Upper lobe of left lung (tissue), 6 donors: ENCODE results near the gene MICAL2. TPM values are rescaled to one million over a fixed set of nuclear protein-coding genes. Genes with fewer than 3 reads are reported as not detected.
A peak's percentile ranks its signal among the peaks of the same experiment; 100 is the strongest.

ENCODE experiments used
- ATAC-seq, 2 donors: fragments of 200-7000 bp; cut with Tn5 transposase; one replicate each; pipeline ENCODE4 v1.9.1; 2022; ENCODE audit warnings: mild to moderate bottlenecking in 2 of 2, moderate library complexity in 2 of 2; ENCODE audit not compliant: low FRiP score in 2 of 2
- DNase-seq, 2 donors: peaks; one replicate each; pipeline ENCODE4 v3.0.0-alpha.2; 2019 to 2020
- H3K27ac ChIP-seq, 4 donors: fragments of 200-600 bp; sonication (generic); one replicate each; pipeline ENCODE4 v1.5.1; 2016 to 2019
- H3K27me3 ChIP-seq, 4 donors: fragments of 200-600 bp; sonication (generic); one replicate each; pipeline ENCODE4 v1.5.1; 2017 to 2019
- H3K36me3 ChIP-seq, 4 donors: fragments of 200-600 bp; sonication (generic); one replicate each; pipeline ENCODE4 v1.5.1; 2016 to 2019
- H3K4me1 ChIP-seq, 4 donors: fragments of 200-600 bp; sonication (generic); one replicate each; pipeline ENCODE4 v1.5.1; 2018 to 2019
- H3K4me3 ChIP-seq, 4 donors: fragments of 200-600 bp; sonication (generic); one replicate each; pipeline ENCODE4 v1.5.1; 2017 to 2019; ENCODE audit warnings: mild to moderate bottlenecking in 2 of 4, moderate library complexity in 1 of 4
- H3K9me3 ChIP-seq, 4 donors: fragments of 200-600 bp; sonication (generic); one replicate each; pipeline ENCODE4 v1.5.1; 2018 to 2019
- EP300 ChIP-seq, 4 donors: sonication (generic); formaldehyde crosslinking; IDR thresholded peaks; one replicate each; pipeline ENCODE4 v1.5.1; 2017; ENCODE audit warnings: antibody characterized with exemption in 4 of 4, control low read depth in 2 of 4
- POLR2A ChIP-seq, 4 donors: fragments of 450-650 bp; IDR thresholded peaks; one replicate each; pipeline ENCODE4 v1.5.1; 2016 to 2017; ENCODE audit warnings: antibody characterized with exemption in 4 of 4, mild to moderate bottlenecking in 2 of 4
- POLR2AphosphoS5 ChIP-seq, 2 donors: sonication (generic); formaldehyde crosslinking; IDR thresholded peaks; one replicate each; pipeline ENCODE4 v1.5.1; 2017; ENCODE audit warnings: antibody characterized with exemption in 2 of 2
- WGBS, 2 donors: methylation state at CpG; one replicate each; pipeline ENCODE4 v1.1.5; 2017 to 2018; 5-methylcytosine and 5-hydroxymethylcytosine counted together
- total RNA-seq, 6 donors: library from RNA; depleted of rRNA in 4 of 6; stranded (reverse); fragments of >200 nt in 4 of 6; gene quantifications; one replicate each; pipeline versions ENCODE4 v1.1.0 to v1.2.1, GENCODE V29; 2016 to 2021
- TF ChIP-seq, protein P1 (sequence below), 6 experiments: fragments of 450-650 bp in 4 of 6; fragments of 200-600 bp in 2 of 6; sonication (generic) in 2 of 6; IDR thresholded peaks; one replicate each; pipeline ENCODE4 v1.5.1; 2016 to 2019; ENCODE audit warnings: antibody characterized with exemption in 6 of 6
- donor health status: DM: no; HTN: no; CAD: no; lungs with moderate emphysema.
- donor health status: DM: no; HTN: yes; CAD: no; lungs with severe emphysema.

Gene MICAL2
- total RNA-seq, 6 donors from 2014 or later, result 138 to 327 (median 175) TPM

DNA sequence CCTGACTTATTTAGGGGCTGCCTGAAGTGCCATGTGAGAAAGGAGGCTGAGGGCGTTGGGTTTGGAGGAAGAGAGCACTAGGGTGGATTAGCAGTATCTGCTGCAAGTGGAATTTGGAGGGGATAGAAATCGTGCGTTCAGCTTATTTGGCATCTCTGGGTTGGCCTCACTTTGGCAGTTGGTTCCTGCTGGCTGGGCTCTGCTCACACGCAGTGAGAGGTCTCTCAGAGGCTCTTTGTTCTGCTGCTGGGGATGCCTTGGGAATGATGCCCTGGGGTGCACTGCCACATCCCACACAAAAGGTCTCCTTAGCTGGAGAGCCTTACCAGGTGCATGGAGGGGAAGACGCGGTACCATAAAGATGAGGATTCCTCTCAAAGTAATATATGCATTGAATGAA, 17.7 kb upstream of the MICAL2 start:
- H3K4me3 ChIP-seq, result no peak overlapping the region
- H3K27me3 ChIP-seq, result no peaks in the 10 kb centered on the region
- WGBS, 2 donors, result 89 to 91% methylated on average over 6 of the region's 6 CpGs
- H3K36me3 ChIP-seq, result no peaks in the 10 kb centered on the region
- no peak for TF ChIP-seq POLR2A (IDR thresholded peaks at IDR 0.05)
- no peak for TF ChIP-seq POLR2AphosphoS5 (IDR thresholded peaks at IDR 0.05)
- TF ChIP-seq, protein P1, sequence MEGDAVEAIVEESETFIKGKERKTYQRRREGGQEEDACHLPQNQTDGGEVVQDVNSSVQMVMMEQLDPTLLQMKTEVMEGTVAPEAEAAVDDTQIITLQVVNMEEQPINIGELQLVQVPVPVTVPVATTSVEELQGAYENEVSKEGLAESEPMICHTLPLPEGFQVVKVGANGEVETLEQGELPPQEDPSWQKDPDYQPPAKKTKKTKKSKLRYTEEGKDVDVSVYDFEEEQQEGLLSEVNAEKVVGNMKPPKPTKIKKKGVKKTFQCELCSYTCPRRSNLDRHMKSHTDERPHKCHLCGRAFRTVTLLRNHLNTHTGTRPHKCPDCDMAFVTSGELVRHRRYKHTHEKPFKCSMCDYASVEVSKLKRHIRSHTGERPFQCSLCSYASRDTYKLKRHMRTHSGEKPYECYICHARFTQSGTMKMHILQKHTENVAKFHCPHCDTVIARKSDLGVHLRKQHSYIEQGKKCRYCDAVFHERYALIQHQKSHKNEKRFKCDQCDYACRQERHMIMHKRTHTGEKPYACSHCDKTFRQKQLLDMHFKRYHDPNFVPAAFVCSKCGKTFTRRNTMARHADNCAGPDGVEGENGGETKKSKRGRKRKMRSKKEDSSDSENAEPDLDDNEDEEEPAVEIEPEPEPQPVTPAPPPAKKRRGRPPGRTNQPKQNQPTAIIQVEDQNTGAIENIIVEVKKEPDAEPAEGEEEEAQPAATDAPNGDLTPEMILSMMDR (IDR thresholded peaks at IDR 0.05), result no peak
- no peak for TF ChIP-seq EP300 (IDR thresholded peaks at IDR 0.05)
- DNase-seq (no peak), ATAC-seq (no peak)
- no peaks in the 10 kb centered on the region for H3K9me3 ChIP-seq
- H3K4me1 ChIP-seq, result peaks cover 38 to 58% (median 47%) of the 10 kb centered on the region in 4 donors
- peak overlapping the region in 1 of 4 donors; percentile 87 for H3K27ac ChIP-seq

DNA sequence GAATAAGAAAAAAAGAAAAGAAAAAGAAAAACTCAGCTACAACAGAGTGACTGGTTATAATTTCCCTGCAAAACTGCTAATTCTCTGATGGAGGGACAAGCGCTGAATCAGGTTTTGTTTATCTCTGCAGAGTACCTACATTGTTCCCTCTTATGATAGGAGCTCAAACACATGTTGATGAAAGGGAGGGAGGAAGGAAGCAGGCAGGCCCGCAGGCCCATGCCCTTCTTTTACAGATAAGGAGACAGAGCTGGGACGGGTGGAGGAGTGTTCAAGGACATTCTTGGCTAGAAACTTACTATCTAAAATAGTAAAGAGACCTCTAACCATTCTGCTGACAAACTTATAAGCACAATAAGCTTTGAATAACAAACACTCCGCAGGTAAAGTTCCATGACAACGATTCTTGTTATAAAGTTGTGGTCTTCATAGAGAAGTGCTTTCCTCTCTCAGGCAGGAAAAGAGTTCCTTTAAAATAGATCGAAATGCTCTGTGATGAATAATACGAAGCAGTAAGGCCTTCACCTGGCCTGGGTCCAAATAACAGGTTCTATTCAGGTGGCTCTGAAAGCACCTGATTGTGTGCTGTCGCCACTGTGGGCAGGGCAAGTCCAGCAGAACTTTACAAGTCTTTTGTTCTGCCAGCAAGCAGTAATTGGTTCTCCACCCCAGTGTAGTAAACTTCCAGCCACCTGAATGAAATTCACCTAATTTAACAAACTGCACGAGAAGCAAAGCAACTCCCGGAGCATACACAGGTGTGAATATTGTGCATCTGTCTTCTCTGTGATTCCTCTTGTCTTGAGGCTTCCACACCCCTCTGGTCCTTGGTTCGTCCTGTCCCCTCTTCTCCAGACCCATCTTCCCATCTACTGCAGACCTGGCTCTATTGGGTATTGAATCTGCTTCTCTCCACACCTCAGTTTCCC, 15.3 kb upstream of the MICAL2 start:
- H3K4me1 ChIP-seq, result peaks cover 14 to 33% (median 23%) of the 10 kb centered on the region in 4 donors
- ATAC-seq, result no peak
- H3K4me3 ChIP-seq, result no peak overlapping the region
- TF ChIP-seq POLR2A (IDR thresholded peaks at IDR 0.05) (no peak), EP300 (IDR thresholded peaks at IDR 0.05) (peak in 1 of 4 donors; percentile 6)
- no peaks in the 10 kb centered on the region for H3K36me3 ChIP-seq
- DNase-seq, result peak in 1 of 2 donors; percentile 49
- H3K27ac ChIP-seq, result peak overlapping the region in 3 of 4 donors; percentile 2 to 42 (median 27)
- WGBS, 2 donors, result 46 to 51% methylated on average over 11 of the region's 11 CpGs
- H3K9me3 ChIP-seq, result no peaks in the 10 kb centered on the region
- H3K27me3 ChIP-seq, result no peaks in the 10 kb centered on the region

DNA sequence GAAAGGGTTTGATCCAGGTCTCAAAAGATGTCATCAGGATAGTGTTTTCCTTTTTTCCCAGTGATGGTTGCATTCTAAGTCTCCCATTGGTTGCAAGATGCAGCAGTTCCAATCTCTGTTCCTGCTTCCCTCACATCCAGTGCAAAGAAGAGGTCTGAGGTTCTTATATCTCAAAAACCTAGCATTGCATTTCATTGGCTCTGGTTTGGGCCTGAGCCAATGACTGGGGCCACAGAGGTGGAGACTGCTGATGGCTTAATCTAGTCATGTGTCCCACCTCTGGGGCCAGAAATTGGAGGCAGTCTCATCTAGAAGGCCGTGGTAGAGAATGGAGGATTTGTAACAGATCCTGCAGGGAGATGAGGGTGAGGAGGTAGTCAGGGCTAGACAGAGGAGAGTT, 13.2 kb upstream of the MICAL2 start:
- peaks cover 0 to 26% (median 12%) of the 10 kb centered on the region in 4 donors for H3K4me1 ChIP-seq
- TF ChIP-seq, protein P1 (IDR thresholded peaks at IDR 0.05), result no peak
- TF ChIP-seq EP300 (IDR thresholded peaks at IDR 0.05), result no peak
- TF ChIP-seq POLR2A (IDR thresholded peaks at IDR 0.05), result no peak
- TF ChIP-seq POLR2AphosphoS5 (IDR thresholded peaks at IDR 0.05), result no peak
- H3K27me3 ChIP-seq, result no peaks in the 10 kb centered on the region
- no peak overlapping the region for H3K4me3 ChIP-seq
- 95 to 100% methylated on average over 1 of the region's 1 CpG for WGBS, 2 donors
- H3K27ac ChIP-seq, result no peak overlapping the region
- no peaks in the 10 kb centered on the region for H3K9me3 ChIP-seq
- no peaks in the 10 kb centered on the region for H3K36me3 ChIP-seq
- ATAC-seq (no peak), DNase-seq (no peak)

DNA sequence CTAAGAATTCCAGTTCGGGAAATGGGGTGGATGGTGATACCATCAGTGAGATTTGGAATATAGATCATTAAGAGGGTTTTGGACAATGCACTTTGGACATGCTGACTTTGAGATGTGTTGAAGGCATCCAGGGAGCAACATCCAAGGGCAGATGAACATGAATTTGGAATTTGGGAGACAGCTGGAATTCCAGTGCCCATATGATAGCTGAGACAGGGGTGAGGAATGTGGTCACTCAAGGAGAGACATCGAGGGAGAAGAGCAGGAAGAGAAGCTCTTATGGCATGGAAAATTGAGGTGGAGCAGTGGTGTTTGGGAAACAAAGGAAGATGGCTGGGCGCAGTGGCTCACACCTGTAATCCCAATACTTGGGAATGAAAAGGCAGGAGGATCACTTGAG, 11.8 kb upstream of the MICAL2 start:
- Histone ChIP-seq H3K27ac (no peak overlapping the region), H3K27me3 (no peaks in the 10 kb centered on the region), H3K36me3 (no peaks in the 10 kb centered on the region), H3K4me3 (no peak overlapping the region), H3K4me1 (peaks cover 6 to 31% (median 21%) of the 10 kb centered on the region in 4 donors), H3K9me3 (no peaks in the 10 kb centered on the region)
- WGBS, 2 donors, result 82 to 84% methylated on average over 3 of the region's 3 CpGs
- DNase-seq, result no peak
- no peak for ATAC-seq
- TF ChIP-seq EP300 (IDR thresholded peaks at IDR 0.05), result no peak
- TF ChIP-seq POLR2AphosphoS5 (IDR thresholded peaks at IDR 0.05), result no peak
- TF ChIP-seq, protein P1 (IDR thresholded peaks at IDR 0.05), result no peak
- no peak for TF ChIP-seq POLR2A (IDR thresholded peaks at IDR 0.05)

DNA sequence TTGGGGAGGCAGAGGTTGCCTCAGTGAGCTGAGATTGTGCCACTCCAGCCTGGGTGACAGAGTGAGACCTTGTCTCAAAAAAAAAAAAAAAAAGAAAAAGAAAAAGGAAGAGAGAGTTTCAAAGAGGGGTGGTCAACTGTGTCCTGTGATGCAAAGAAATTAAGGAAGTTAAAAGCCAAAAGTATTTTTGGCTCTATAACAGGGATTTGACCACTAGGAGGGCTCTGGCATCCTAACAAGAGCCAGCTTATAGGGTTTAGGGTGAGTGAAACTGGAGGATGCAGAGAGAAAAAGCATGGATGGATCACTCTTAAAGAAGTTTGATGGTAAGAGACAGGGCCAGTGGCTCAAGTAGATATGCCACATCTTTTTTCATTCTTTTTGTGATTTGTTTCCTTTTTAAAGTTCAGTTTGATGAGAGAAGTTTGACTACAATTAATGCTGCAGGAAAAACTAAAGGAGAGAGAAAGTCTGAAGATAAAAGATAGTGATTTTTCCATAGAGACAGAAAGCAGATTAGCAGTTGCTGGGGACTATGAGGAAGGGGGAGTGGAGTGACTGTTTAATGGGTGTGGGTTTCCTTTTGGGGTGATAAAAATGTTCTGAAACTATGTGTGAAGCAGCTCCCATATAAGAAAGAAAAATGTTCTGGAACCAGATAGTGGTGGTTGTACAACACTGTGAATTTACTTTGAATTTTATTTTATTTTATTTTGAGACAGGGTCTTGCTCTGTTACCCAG, 11.1 kb upstream of the MICAL2 start:
- Histone ChIP-seq H3K27me3 (no peaks in the 10 kb centered on the region), H3K27ac (no peak overlapping the region), H3K9me3 (no peaks in the 10 kb centered on the region), H3K4me3 (no peak overlapping the region), H3K4me1 (peaks cover 6 to 32% (median 27%) of the 10 kb centered on the region in 4 donors), H3K36me3 (no peaks in the 10 kb centered on the region)
- TF ChIP-seq POLR2AphosphoS5 (IDR thresholded peaks at IDR 0.05) (no peak), POLR2A (IDR thresholded peaks at IDR 0.05) (no peak), EP300 (IDR thresholded peaks at IDR 0.05) (no peak)
- TF ChIP-seq, protein P1 (IDR thresholded peaks at IDR 0.05), result no peak
- ATAC-seq (peak in 1 of 2 donors; percentile 29), DNase-seq (no peak)
